HG03097 (cell line): ENCODE results near the gene DENND6B.

Experiments
- ATAC-seq: cut with Tn5 transposase; IDR thresholded peaks from one replicate; pipeline ENCODE4 v1.9.1; 2021; ENCODE audit not compliant: unreplicated experiment, low FRiP score

Gene DENND6B

DNA sequence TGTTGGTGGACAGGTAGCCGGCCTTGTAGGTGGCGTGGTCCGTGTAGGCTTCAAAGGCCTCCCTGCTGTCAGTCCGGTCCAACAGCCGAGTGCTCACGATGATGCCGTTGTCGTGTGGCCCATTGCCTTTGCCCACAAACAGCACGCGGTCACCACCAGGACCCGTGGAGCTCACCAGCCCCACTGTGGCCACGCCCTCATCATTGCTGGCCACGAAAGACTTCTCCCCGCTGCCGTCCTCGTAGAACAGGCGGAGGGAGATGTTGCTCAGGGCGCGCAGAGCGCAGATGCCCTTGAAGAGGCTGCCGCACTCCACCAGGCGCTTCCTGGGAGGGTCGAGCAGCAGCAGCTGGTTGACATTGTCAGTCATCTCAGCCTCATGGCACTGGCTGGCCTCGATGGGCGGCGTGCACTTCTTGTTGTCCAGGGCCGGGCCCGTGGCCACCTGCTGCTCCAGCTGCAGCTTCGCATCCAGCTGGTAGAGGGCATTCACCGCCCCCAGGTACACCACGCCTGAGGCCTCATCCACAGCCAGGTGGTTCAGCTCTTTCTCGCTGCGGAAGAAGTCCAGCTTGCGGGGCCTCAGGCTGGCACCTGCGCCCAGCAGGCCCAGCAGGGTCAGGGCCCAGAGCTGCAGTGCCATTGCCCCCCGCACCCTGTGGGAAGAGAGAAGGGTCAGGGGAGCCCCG lies 36.7 kb downstream of the DENND6B start:
- no peak for ATAC-seq

DNA sequence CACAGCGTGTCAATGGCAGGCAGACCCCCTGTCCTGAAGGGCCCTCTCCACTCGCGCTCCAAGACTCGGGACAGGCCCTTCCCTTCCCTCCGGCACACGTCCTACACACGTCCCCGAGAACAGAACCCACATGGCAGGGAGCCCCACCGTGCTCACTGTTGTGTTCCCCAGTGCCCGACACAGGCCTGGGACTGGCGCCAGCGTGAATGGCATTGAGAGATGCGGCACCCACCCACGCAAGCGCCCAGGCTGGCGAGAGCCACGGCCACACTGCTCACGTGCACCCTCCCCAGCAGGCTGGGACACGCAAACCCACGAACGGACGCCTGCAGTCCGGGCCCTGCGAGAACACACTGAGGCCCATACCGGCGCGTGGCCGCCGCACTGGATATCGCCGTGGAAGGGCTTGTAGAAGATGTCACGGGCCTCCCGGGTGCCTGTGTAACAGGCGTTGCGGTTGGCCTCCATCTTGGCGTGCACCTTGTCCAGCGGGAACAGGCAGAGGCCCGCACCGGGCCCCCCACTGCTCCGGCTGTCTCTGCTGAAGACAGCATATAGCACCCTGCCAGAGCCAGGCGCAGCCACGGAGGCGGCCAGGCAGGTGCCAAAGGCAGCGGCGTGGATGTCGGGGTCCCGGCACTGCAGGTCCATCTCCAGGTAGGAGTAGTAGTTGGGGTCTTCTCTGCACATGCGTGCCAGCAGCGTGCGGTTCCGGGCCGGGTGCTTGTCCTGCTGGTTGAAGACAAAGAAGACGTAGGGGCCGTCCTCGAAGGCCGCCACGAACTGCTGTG lies 37.5 kb downstream of the DENND6B start:
- no peak for ATAC-seq

DNA sequence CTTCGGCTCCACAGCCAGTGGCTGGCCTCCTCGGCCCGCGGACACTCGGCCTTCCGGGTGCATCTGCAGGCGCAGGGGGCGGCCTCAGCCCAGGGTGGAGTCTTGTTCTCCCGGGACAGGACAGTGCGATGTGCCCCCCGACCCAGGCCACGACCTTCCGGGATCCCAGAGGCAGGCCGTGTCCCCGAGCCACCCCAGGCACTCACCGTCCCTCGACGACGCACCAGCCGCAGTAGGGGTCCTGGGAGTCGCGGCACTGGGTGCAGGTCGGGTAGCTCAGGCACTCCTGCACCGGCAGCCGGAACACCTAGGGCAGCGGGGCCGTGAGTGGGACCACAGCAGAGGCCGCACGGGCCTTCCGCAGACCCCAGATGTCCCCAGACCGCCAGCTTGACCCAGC lies 39.1 kb downstream of the DENND6B start:
- no peak for ATAC-seq

DNA sequence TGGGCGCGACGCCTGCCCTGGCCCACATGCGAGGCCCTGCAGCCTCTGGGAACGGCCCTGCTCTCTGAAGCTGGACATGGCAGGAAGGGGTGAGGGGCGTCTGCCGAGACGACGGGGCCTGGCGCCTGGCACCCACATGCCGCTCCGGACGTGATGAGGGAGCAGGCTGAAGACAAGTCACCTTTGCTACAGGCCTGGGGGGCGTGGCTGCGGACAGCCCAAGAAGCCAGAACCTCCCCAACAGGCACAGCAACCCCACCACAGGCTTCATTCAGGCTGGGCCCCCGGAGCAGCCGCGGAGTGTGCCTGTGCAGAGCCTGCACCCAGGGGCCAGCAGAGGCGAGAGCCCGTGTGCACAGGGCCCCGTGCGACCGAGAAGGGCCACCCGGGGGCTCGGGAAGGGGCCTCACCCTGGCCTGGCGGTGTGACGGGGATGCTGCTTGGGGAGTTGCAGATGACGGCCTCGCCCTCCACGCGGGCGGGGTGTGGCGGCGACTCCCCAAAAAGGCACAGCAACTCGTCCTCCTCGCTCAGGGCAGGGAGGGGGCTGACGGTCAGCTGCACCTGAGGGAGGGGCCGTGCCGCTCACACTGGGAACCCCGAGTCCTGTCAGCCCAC lies 40.0 kb downstream of the DENND6B start:
- ATAC-seq, result no peak

DNA sequence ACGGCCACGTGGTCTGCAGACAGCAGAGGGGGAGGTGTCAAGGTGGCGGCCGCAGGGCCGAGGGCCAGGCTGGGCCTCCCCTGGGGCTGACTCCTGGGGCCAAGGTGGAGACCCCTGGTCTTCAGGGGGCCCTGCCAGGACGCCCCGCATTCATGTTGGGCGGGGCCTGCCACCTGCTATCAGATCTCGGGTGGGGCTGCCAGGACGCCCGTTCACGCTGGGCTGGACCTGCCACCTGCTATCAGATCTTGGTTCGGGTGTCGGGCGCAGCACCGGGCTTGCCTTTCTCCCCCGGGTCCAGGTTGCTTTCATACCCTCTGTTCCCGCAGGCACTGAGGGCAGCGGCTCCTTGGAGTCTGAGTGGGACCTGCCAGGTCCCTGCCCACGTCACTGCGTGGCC lies 40.5 kb downstream of the DENND6B start:
- no peak for ATAC-seq

DNA sequence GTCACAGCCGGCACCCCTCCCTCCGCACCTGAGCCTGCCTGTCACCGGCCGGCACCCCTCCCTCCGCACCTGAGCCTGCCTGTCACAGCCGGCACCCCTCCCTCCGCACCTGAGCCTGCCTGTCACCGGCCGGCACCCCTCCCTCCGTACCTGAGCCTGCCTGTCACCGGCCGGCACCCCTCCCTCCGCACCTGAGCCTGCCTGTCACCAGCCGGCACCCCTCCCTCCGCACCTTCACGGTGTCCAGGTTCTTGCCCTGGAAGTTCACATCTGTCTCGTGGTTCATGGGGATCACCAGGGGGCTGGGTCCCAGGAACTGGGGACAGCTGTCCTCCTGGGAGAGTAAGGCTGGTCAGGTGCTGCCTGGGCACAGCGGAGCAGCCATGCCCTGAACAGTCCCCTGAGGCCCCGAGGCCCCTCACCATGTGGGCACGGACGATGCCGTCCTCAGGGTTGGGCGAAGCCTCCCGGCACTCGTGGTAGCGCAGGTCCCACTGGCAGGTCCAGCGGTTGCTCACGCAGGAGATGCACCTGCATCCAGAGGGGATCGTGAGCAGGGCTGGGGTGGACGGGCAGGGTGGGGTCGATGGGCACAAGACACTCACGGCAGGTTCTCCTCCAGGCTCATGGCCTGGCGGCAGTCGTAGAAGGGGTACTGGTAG lies 41.1 kb downstream of the DENND6B start:
- ATAC-seq, result no peak

DNA sequence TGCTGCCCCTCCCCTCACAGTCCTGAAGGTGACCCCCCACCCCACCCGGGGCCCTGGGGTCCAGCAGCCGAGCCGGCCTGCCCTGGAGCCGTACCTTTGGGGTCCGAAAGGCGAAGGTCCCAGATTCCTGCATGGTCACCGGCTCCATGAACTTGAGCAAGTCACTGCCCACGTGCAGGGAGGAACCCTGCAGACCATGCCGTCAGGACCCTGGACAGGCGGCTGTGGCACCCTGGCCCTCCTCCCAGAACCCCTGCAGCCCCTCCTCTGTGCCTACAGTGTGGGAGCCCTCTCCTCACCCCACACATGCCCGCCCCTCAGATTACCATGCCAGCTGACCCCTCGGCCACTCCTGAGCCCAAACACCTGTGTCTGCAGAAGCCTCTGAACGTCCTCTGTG lies 42.3 kb downstream of the DENND6B start:
- ATAC-seq, result no peak

DNA sequence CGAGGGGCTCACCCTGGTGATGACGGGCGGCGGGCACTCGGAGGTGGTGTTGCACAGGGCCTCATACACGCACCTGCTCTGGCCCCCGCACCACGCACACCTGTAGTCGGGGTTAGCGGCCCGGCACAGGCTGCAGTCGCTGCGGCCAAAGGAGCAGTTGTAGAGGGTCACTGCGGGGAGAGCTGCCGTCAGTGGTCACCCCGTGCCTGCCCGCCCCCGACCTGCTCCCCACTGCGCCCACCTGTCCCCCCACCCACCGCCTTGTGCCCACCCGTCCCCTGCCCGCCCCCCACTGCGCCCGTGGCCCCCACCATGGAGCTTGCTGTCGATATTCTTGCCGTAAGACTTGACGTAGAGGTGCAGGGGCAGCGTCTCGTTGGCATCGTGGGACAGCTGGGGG lies 43.0 kb downstream of the DENND6B start:
- no peak for ATAC-seq

DNA sequence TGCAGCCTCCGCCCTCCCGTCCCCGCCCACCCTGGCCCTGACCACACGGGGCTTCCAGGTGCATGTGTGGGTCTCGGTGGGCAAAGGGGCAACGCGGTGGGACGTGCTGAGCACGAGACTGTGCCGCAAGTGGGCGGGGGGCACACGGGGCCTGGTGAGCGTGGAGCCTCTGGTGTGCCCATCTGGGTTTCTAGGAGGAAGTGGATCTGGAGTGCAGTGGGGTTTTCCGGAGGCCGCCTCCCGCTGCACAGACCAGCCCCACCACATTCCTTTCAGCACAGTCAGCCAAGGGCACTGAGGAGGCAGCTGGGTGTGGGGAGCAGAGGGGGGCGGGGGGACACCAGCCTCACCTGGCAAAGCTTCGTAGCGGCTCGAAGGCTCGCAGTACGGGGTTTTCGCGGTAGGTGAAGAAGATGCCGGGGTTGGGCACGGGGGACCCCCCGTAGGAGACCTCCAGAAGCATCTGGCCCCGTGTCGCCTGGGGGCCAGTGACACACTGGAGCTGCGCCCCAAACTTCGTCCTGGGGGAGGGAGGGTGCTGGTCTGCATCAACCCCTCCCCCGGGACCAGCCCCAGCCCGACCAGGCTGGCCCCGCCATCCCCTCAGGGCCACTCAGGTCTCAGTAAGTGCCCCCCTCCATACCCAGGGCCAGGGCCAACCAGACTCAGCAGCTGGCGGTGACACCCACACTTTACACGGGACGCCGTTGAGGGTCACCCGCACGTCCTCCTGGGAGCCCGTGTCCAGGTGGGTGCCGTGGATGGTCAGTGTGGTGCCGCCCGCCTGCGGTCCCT lies 44.3 kb downstream of the DENND6B start:
- no peak for ATAC-seq

DNA sequence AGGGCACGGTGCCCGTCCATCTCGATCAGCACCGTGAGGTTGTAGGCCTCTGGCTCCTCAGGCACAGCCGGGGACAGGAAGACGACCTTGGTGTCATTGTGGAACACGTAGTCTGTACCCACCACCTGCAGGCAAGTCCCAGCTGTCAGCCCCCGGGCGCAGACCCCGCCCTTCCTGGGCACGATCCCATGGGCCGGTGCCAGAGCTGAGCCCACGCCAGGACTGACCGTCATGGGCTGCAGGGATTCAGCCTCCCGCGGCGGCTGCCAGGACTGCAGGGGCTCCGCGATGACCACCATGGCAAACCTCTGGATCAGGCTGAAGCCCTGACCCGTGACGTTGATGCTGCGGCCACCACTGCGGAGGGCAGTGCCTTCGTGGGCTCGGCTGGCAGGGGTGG lies 44.9 kb downstream of the DENND6B start:
- no peak for ATAC-seq

DNA sequence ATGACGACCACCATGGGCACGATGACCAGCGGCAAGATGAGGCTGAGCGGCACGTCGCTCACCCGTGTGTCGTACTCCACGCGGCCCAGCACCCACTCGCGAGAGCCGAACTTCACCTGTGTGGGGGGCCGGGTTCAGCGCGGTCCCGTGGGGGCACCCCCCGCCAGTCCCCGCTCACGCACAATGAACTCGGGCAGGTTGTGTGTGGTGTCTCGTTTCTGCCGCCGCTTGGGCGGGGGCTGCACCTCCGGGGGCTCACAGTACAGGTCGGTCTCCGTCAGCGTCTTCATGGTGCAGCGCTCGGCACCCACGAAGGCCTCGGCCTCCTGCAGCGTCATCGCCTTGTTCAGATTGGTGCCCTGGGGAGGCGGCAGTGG lies 45.4 kb downstream of the DENND6B start:
- ATAC-seq, result no peak

DNA sequence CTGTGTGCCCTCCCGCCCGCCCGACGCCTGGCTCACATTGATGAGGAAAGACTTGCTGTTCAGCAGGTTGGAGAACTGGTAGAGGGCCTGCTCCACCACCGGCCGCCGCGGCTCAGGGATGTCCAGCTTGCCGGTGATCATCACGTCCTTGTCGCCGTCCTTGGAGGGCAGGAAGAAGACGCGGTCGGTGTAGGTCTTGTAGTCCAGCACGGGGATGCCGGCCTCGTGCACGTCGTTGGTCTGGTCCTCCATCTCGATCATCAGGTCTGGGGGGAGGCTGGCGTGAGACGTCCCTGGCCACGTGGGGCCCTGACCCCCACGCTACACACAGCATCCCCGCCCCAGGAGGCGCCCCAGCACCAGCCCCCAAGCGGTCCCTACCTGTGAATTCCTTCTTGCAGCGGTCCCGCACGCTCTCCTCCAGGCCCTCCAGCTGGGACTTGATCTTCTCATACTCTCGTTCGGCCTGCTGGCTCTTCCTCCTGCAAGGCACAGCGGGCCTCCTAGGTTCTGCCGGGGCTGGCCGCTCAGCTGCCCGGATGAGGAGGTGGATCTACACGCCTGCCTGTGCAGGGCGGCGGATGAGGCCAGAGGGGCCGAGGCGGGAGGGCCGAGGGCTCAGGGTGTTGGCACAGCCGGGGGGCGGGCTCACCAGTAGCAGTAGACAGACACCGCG lies 46.0 kb downstream of the DENND6B start:
- ATAC-seq, result no peak

DNA sequence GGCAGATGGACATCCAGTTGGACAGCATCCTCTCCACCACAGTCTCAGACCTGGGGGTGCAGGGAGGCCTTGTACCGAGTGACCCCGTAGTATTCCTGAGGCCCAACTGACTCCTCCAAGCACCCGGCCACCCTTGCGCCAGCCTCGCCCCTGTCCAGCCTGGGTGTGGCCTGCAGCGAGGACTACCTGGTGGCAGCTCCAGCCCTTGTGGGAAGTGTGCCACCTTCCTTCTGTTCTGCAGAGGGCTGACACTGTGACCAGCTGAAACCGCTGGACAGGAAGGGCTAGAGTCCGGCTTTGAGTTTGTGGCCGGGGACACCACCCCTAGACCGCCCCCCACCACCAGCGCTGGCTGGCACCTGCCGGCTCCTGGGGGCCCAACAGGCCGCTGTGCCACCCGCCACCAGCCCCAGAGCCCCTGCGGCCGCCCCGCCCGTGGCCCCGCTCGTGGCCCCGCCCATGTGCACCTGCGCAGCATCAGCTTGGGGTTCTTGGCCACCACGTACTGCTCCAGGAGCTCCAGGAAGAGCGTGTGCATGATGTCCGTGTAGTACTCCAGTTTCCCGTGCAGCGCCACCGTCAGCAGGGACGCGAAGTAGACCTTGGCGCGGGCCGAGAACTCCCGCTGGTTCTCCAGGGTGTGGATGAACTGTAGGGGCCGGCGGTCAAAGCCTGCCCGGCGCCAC lies 46.6 kb downstream of the DENND6B start:
- no peak for ATAC-seq

DNA sequence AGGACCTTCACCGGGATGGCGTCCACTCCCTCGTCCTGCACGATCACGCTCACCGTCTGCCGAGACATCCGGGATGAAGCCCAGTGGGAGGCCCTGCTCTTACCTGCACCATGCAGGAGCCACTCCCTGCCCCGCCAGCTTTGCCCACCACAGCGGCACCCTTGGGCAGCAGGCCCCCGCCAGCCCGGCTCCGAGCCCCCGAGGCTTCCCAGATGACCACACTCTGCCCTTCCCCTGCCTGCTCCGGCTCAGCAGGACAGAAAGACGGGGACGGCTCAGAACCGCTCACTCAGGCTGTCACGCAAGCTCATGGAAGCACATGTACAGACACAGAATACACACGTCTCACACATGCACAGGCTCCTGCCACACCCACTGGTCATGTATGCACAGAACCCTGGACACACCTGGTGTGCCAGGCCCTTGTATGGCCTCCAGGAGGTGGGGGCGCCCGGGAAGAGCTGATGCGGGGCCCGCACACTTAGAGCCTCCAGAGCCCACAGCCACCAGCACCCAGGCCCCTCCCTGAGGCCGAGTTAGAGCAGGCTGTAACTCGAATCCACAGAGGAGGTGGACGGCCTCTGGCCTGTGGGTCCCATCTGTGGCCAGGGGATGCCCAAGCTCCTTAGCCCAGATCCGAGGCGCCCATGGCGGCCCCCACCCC lies 47.7 kb downstream of the DENND6B start:
- no peak for ATAC-seq

DNA sequence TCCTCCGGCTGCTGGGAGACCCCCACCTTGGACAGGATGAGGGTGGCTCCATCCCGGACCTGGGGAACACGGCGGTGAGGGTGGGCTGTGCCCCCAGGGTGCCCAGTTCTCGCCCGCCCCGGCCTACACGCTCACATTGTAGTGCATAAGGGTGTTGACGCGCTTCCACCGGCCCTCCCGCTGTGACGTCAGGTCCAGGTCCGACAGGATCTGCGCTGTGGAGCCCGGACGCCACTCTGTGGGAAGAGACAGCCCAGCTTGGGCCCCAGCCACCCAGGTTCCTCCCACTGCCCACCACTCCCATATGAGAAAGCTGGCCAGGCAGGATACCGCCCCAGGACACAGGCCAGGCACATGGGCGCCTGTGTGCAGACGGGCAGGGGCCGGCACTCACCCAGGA lies 48.4 kb downstream of the DENND6B start:
- ATAC-seq, result no peak

DNA sequence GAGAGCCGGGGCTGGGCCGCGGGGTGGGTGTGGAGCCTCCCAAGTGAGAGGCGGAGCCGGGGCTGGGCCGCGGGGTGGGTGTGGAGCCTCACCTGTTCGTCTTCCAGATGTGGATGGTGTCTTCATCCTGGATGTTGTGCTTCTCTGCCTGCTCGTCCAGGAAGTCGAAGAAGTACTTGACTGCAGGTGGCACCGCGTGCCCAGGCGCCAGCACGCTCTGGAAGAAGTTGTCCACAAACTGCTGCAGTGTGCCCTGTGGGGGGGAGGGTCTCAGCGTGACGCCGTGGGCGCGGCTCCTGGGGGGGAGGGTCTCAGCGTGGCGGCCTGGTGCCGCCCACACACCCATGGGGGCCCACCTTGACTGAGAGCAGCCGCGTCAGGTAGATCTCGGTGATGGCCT lies 49.1 kb downstream of the DENND6B start:
- no peak for ATAC-seq

DNA sequence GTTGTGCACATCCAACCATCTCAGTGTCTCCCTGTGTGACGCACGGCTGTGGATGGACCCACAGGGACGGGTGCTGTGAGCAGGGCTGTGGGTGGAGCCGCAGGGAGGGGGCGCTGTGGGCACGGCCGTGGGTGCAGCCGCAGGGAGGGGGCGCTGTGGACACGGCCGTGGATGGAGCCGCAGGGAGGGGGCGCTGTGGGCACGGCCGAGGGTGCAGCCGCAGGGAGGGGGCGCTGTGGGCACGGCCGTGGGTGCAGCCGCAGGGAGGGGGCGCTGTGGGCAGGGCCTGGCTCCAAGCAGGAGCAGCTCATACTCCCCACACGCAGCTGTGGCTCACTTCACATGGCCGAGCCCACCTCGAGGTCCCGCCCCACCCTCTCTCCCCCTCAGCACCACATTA lies 50.7 kb downstream of the DENND6B start:
- ATAC-seq, result no peak

DNA sequence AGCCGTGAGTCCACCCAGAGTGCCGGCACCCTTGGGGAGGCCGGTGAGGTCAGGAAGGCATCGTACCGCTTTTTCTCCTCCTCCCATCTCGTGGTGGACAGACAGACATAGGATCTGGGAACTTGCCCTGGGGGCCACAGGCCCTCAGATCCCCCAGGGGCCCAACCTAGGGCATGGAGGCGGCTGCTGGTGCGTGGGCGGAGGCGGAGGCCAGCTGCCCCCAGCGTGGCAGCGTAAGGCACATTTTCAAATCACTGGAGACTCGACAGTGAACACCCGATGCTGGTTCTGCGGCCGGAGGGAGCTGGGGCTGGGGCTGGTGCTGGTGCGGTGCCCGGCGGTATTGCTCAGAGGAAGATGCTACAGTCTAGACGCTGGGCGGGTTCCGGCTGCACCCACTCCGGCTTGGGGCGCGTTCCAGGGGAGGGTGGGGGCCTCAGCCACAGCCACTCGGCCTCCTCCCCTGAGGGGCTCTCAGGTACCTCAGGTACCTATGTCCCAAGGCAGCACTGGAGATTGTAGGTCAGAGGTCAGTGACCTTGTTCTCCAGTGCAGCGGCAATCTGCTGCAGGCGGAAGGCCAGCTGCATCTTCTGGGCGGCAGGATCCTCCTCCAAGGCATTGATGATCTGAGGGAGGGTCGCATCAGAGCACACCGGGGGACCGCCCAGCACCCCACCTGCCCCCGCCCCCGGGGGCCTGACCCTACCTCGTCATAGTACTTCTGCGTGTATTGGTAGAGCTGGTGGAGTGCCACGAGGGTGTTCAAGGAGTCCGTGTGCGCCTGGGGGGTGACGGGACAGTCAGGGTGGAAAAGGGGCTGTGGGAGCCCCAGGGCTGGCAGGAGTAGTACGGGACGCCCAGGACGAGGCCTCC lies 51.4 kb downstream of the DENND6B start:
- no peak for ATAC-seq
